Panc1 (cell line): Measurements from ENCODE around the gene BHLHE40. TPM values are rescaled to one million over a fixed set of nuclear protein-coding genes. Genes with fewer than 3 reads are reported as not detected.

Experiments used
- ATAC-seq: fragments of 200-7000 bp; cut with Tn5 transposase; 2 replicates; pipeline ENCODE4 v1.9.1; 2020; ENCODE audit warnings: mild to moderate bottlenecking, moderate library complexity
- BruUV-seq: library from RNA; stranded (reverse); fragments of 400-500 nt; replicated peaks from 2 replicates; lab custom pipeline; 2021; lab: Mats Ljungman, UMichigan
- CTCF ChIA-PET: fragments of 300-600 bp; sonication (Branson Sonifier 250); formaldehyde crosslinking; loops from one replicate; lab custom pipeline; 2022; ENCODE audit warnings: antibody characterized with exemption; lab: Charles Lee
- POLR2A ChIA-PET: fragments of 300-600 bp; sonication (Branson Sonifier 250); formaldehyde crosslinking; loops from one replicate; lab custom pipeline; 2022; ENCODE audit warnings: antibody characterized with exemption; lab: Charles Lee
- DNase-seq: peaks from one replicate; pipeline ENCODE4 v3.0.0-alpha.2; 2010; ENCODE audit warnings: low read depth, low spot score
- H3K27ac ChIP-seq: 2 replicates; pipeline ENCODE4 v1.5.1; 2011; ENCODE audit warnings: mild to moderate bottlenecking, low read length, inconsistent platforms
- H3K27me3 ChIP-seq: fragments of 200-500 bp; sonication (Bioruptor generic); 2 replicates; pipeline ENCODE4 v1.6.0; 2014; ENCODE audit warnings: low read length, inconsistent platforms; ENCODE audit not compliant: control insufficient read depth, insufficient read depth
- H3K36me3 ChIP-seq: fragments of 200-500 bp; sonication (Bioruptor generic); 2 replicates; pipeline ENCODE4 v1.5.1; 2014; ENCODE audit warnings: inconsistent platforms, mild to moderate bottlenecking, low read length, moderate library complexity; ENCODE audit not compliant: control insufficient read depth, insufficient read depth
- H3K4me1 ChIP-seq: 2 replicates; pipeline ENCODE4 v1.5.1; 2011; ENCODE audit warnings: inconsistent platforms, mild to moderate bottlenecking, low read length, moderate library complexity; ENCODE audit not compliant: control insufficient read depth, insufficient read depth
- H3K4me3 ChIP-seq, 2 experiments: 2 replicates each; pipeline ENCODE4 v1.5.1; 2011 to 2012; ENCODE audit warnings: low read depth in 2 of 2, low read length in 2 of 2, mild to moderate bottlenecking in 2 of 2, inconsistent platforms in 1 of 2, moderate library complexity in 1 of 2
- H3K9me3 ChIP-seq: fragments of 200-500 bp; sonication (Bioruptor generic); 2 replicates; pipeline ENCODE4 v1.5.1; 2014; ENCODE audit warnings: low read depth, mild to moderate bottlenecking, inconsistent platforms, low read length, moderate library complexity; ENCODE audit not compliant: control insufficient read depth, insufficient read depth
- CTCF ChIP-seq: fragments of 450-650 bp; IDR thresholded peaks from 2 replicates; pipeline ENCODE4 v1.5.1; 2017; ENCODE audit warnings: mild to moderate bottlenecking
- POLR2AphosphoS5 ChIP-seq: IDR thresholded peaks from 2 replicates; pipeline ENCODE4 v1.6.1; 2012; ENCODE audit warnings: mild to moderate bottlenecking, low read depth, low read length, moderate library complexity
- REST ChIP-seq, 2 experiments: IDR thresholded peaks; 2 replicates each; pipeline ENCODE4 v1.6.1; 2011 to 2012; ENCODE audit warnings: low read depth in 2 of 2, control low read depth in 1 of 2, low read length in 1 of 2, mild to moderate bottlenecking in 1 of 2, moderate library complexity in 1 of 2; ENCODE audit not compliant: insufficient read depth in 1 of 2
- SIN3A ChIP-seq: IDR thresholded peaks from 2 replicates; pipeline ENCODE4 v1.6.1; 2012; ENCODE audit warnings: low read depth, mild to moderate bottlenecking, low read length, moderate library complexity, borderline replicate concordance; ENCODE audit not compliant: insufficient read depth
- TCF7L2 ChIP-seq: IDR thresholded peaks from 2 replicates; pipeline ENCODE4 v1.6.1; 2011; ENCODE audit warnings: mild to moderate bottlenecking, low read depth, low read length, inconsistent platforms
- in situ Hi-C: cut with HindIII; loops from 2 replicates; pipeline ENCODE4 v1.10.0; 2016; ENCODE audit warnings: low sequenced_read_pairs, low pct_unique_long_range_greater_than_20kb
- intact Hi-C: fragments of 100-400 bp; cut with micrococcal nuclease; formaldehyde crosslinking; loops from one replicate; pipeline ENCODE4 v1.10.0; 2022; ENCODE audit not compliant: unreplicated experiment
- total RNA-seq: library from RNA; stranded (reverse); gene quantifications from one replicate; pipeline ENCODE4 v1.2.1, GENCODE V29; 2021; ENCODE audit not compliant: unreplicated experiment

The BHLHE40 gene
- total RNA-seq, 1 experiment from 2014 or later: 78.4 TPM

- TF ChIP-seq SIN3A: no peak
- TF ChIP-seq POLR2AphosphoS5: no peak
- no peak for TF ChIP-seq TCF7L2
- no peak for TF ChIP-seq CTCF
- no peak for TF ChIP-seq REST (IDR thresholded peaks at IDR 0.05; ENCODE audit: insufficient read depth in 1 of 2, low read depth in 2 of 2, low read length in 1 of 2)
- Histone ChIP-seq H3K36me3 (no peaks in the 10 kb centered on the region), H3K4me1 (peaks cover 5% of the 10 kb centered on the region), H3K4me3 (no peak overlapping the region), H3K27ac (peak overlapping the region; percentile 48; the same call in 1 of the 2 replicates), H3K9me3 (no peaks in the 10 kb centered on the region), H3K27me3 (no peaks in the 10 kb centered on the region)
- intact Hi-C loops (no loop called here), in situ Hi-C loops (no loop called here)
- DNase-seq (no peak), ATAC-seq (peak; percentile 42)
- POLR2A ChIA-PET: no interaction called here
- CTCF ChIA-PET: no interaction called here
- BruUV-seq: no TSS peak
These were observed 25.3 kb downstream of the BHLHE40 start for GRCh38 chr3:5004319-5005152.

GRCh38 chr3:5005367-5005766, 26.1 kb downstream of the BHLHE40 start:
- Histone ChIP-seq H3K27ac (peak overlapping the region; percentile 48; the same call in 1 of the 2 replicates), H3K27me3 (no peaks in the 10 kb centered on the region), H3K36me3 (no peaks in the 10 kb centered on the region), H3K4me1 (peaks cover 5% of the 10 kb centered on the region), H3K9me3 (no peaks in the 10 kb centered on the region), H3K4me3 (no peak overlapping the region)
- DNase-seq (no peak), ATAC-seq (no peak)
- intact Hi-C loops: no loop called here
- POLR2A ChIA-PET: no interaction called here
- in situ Hi-C loops: no loop called here
- no TSS peak for BruUV-seq
- TF ChIP-seq CTCF (no peak), TCF7L2 (no peak), REST (IDR thresholded peaks at IDR 0.05; ENCODE audit: insufficient read depth in 1 of 2, low read depth in 2 of 2, low read length in 1 of 2) (no peak), SIN3A (no peak), POLR2AphosphoS5 (no peak)
- CTCF ChIA-PET: no interaction called here
